ENCODE data around the gene GUCY1B1. TPM values are rescaled to one million over a fixed set of nuclear protein-coding genes. Genes with fewer than 3 reads are reported as not detected.
"Not testable (repeated sequence)": the region's sequence is repeated elsewhere in the genome, so short reads cannot be mapped to it uniquely, and the experiment has no call there.

Gene GUCY1B1
- polyA plus RNA-seq, 3 donors = 77.1 to 80.9 (median 77.3) TPM

- not testable (repeated sequence) for DNase-seq (ENCODE audit: low read depth in 3 of 3, low spot score in 2 of 3)
Observed at GRCh38 chr4:155797581-155797980, 38.8 kb downstream of the GUCY1B1 start.

- DNase-seq (ENCODE audit: low read depth in 3 of 3, low spot score in 2 of 3) = no peak
Observed at GRCh38 chr4:155799116-155799793, 40.4 kb downstream of the GUCY1B1 start.

GRCh38 chr4:155799794-155800123, 40.9 kb downstream of the GUCY1B1 start:
- DNase-seq (ENCODE audit: low read depth in 3 of 3, low spot score in 2 of 3) = no peak

GRCh38 chr4:155800685-155801343, 42.0 kb downstream of the GUCY1B1 start:
- no peak for DNase-seq (ENCODE audit: low read depth in 3 of 3, low spot score in 2 of 3)

- DNase-seq (ENCODE audit: low read depth in 3 of 3, low spot score in 2 of 3) = no peak
Observed at GRCh38 chr4:155802190-155802959, 43.6 kb downstream of the GUCY1B1 start.

- DNase-seq (ENCODE audit: low read depth in 3 of 3, low spot score in 2 of 3) = no peak
Observed at GRCh38 chr4:155805016-155805415, 46.2 kb downstream of the GUCY1B1 start.

- no peak for DNase-seq (ENCODE audit: low read depth in 3 of 3, low spot score in 2 of 3)
Observed at GRCh38 chr4:155807021-155807420, 48.2 kb downstream of the GUCY1B1 start.

GRCh38 chr4:155809835-155810234, 51.0 kb downstream of the GUCY1B1 start:
- peak in 2 of 3 donors; percentile 42 to 67 for DNase-seq (ENCODE audit: low read depth in 3 of 3, low spot score in 2 of 3)

- DNase-seq (ENCODE audit: low read depth in 3 of 3, low spot score in 2 of 3) = no peak
Observed at GRCh38 chr4:155811083-155811482, 52.3 kb downstream of the GUCY1B1 start.

- DNase-seq (ENCODE audit: low read depth in 3 of 3, low spot score in 2 of 3) = no peak
Observed at GRCh38 chr4:155818639-155819038, 59.8 kb downstream of the GUCY1B1 start.

GRCh38 chr4:155819066-155819465, 60.2 kb downstream of the GUCY1B1 start:
- no peak for DNase-seq (ENCODE audit: low read depth in 3 of 3, low spot score in 2 of 3)

GRCh38 chr4:155820887-155821518, 62.2 kb downstream of the GUCY1B1 start:
- DNase-seq (ENCODE audit: low read depth in 3 of 3, low spot score in 2 of 3) = no peak

GRCh38 chr4:155822572-155822971, 63.8 kb downstream of the GUCY1B1 start:
- DNase-seq (ENCODE audit: low read depth in 3 of 3, low spot score in 2 of 3) = no peak

- DNase-seq (ENCODE audit: low read depth in 3 of 3, low spot score in 2 of 3) = no peak
Observed at GRCh38 chr4:155828628-155829027, 69.8 kb downstream of the GUCY1B1 start.

GRCh38 chr4:155832664-155833063, 73.8 kb downstream of the GUCY1B1 start:
- no peak for DNase-seq (ENCODE audit: low read depth in 3 of 3, low spot score in 2 of 3)

- no peak for DNase-seq (ENCODE audit: low read depth in 3 of 3, low spot score in 2 of 3)
Observed at GRCh38 chr4:155837203-155837796, 78.5 kb downstream of the GUCY1B1 start.

GRCh38 chr4:155842080-155842479, 83.3 kb downstream of the GUCY1B1 start:
- DNase-seq (ENCODE audit: low read depth in 3 of 3, low spot score in 2 of 3) = no peak

GRCh38 chr4:155846929-155847328, 88.1 kb downstream of the GUCY1B1 start:
- no peak for DNase-seq (ENCODE audit: low read depth in 3 of 3, low spot score in 2 of 3)

GRCh38 chr4:155849042-155849441, 90.2 kb downstream of the GUCY1B1 start:
- no peak for DNase-seq (ENCODE audit: low read depth in 3 of 3, low spot score in 2 of 3)

- DNase-seq (ENCODE audit: low read depth in 3 of 3, low spot score in 2 of 3) = no peak
Observed at GRCh38 chr4:155853189-155853588, 94.4 kb downstream of the GUCY1B1 start.

All from right renal cortex interstitium (tissue), 3 donors.